ENCODE measurements around the gene PBX1.
A peak's percentile ranks its signal among the peaks of the same experiment; 100 is the strongest.

PBX1 gene

GRCh38 chr1:164635059-164635802 lies 76.2 kb downstream of the PBX1 start:
- peaks cover 39% of the 10 kb centered on the region for H3K4me1 ChIP-seq (ENCODE audit: control insufficient read depth, insufficient read depth, low read length)
- TF ChIP-seq ZNF510 (tag by site-specific recombination; IDR thresholded peaks at IDR 0.05; ENCODE audit: insufficient replicate concordance) (no peak), GFI1B (tag by site-specific recombination; IDR thresholded peaks at IDR 0.05) (no peak), ZNF596 (tag by site-specific recombination; IDR thresholded peaks at IDR 0.05) (0 out of 2 replicates have a peak, but pooled peaks have one; percentile 41), ZNF10 (tag by site-specific recombination; IDR thresholded peaks at IDR 0.05) (no peak), ZNF629 (tag by site-specific recombination; IDR thresholded peaks at IDR 0.05) (no peak), ZSCAN16 (tag by site-specific recombination; IDR thresholded peaks at IDR 0.05) (no peak), HOXD13 (CRISPR knock-in tag; IDR thresholded peaks at IDR 0.05; ENCODE audit: borderline replicate concordance) (no peak), ZFP69B (tag by site-specific recombination; IDR thresholded peaks at IDR 0.05) (no peak), IKZF3 (tag by site-specific recombination; IDR thresholded peaks at IDR 0.05) (0 out of 2 replicates have a peak, but pooled peaks have one; percentile 27), OSR2 (tag by site-specific recombination; IDR thresholded peaks at IDR 0.05) (peak; percentile 70), ZNF398 (tag by site-specific recombination; IDR thresholded peaks at IDR 0.05) (peak; percentile 42; the same call in 1 of the 2 replicates), GLIS1 (tag by site-specific recombination; IDR thresholded peaks at IDR 0.05) (peak; percentile 28; the same call in 1 of the 2 replicates)
- CTCF ChIA-PET, result interaction anchor here (0.6 kb wide), 1 partner anchor 79 kb away, joined by 10 read pairs; no protein-coding TSS in a partner anchor
- no peaks in the 10 kb centered on the region for H3K9me3 ChIP-seq (ENCODE audit: control insufficient read depth, insufficient read depth, low read depth, low read length)
- no peak overlapping the region for H3K27ac ChIP-seq (ENCODE audit: extremely low read depth, low read depth, low read length)
- POLR2A ChIA-PET, result interaction anchor here (1.3 kb wide), 1 partner anchor 76 kb away, joined by 3 read pairs; the partner anchor contains the start of gene PBX1
- H3K36me3 ChIP-seq (ENCODE audit: control insufficient read depth in 2 of 2, insufficient read depth in 1 of 2, low read length in 2 of 2), result no peaks in the 10 kb centered on the region
- H3K4me3 ChIP-seq (ENCODE audit: low read depth, low read length), result no peak overlapping the region

GRCh38 chr1:164635803-164636731 lies 77.1 kb downstream of the PBX1 start:
- H3K27ac ChIP-seq (ENCODE audit: extremely low read depth, low read depth, low read length), result 0 out of 2 replicates have a peak overlapping the region, but pooled peaks have one; percentile 13
- POLR2A ChIA-PET, result interaction anchor here (1.3 kb wide), 1 partner anchor 77 kb away, joined by 3 read pairs; the partner anchor contains the start of gene PBX1
- H3K4me1 ChIP-seq (ENCODE audit: control insufficient read depth, insufficient read depth, low read length), result peaks cover 37% of the 10 kb centered on the region
- no peaks in the 10 kb centered on the region for H3K36me3 ChIP-seq (ENCODE audit: control insufficient read depth in 2 of 2, insufficient read depth in 1 of 2, low read length in 2 of 2)
- H3K9me3 ChIP-seq (ENCODE audit: control insufficient read depth, insufficient read depth, low read depth, low read length), result no peaks in the 10 kb centered on the region
- CTCF ChIA-PET, result interaction anchor here (0.6 to 0.9 kb wide), 4 partner anchors 37 to 137 kb away, joined by 3 to 10 read pairs (median 4); no protein-coding TSS in a partner anchor
- TF ChIP-seq PRDM1 (tag by site-specific recombination; IDR thresholded peaks at IDR 0.05), result peak; percentile 80
- TF ChIP-seq ZNF214 (tag by site-specific recombination; IDR thresholded peaks at IDR 0.05; ENCODE audit: borderline replicate concordance), result no peak
- no peak overlapping the region for H3K4me3 ChIP-seq (ENCODE audit: low read depth, low read length)

GRCh38 chr1:164636757-164637156 lies 77.8 kb downstream of the PBX1 start:
- peaks cover 30% of the 10 kb centered on the region for H3K4me1 ChIP-seq (ENCODE audit: control insufficient read depth, insufficient read depth, low read length)
- H3K4me3 ChIP-seq (ENCODE audit: low read depth, low read length), result no peak overlapping the region
- ChIA-PET CTCF (interaction anchor here (0.6 to 0.9 kb wide), 3 partner anchors 38 to 137 kb away, joined by 3 to 4 read pairs (median 4); no protein-coding TSS in a partner anchor), POLR2A (no interaction called here)
- H3K36me3 ChIP-seq (ENCODE audit: control insufficient read depth in 2 of 2, insufficient read depth in 1 of 2, low read length in 2 of 2), result no peaks in the 10 kb centered on the region
- H3K27ac ChIP-seq (ENCODE audit: extremely low read depth, low read depth, low read length), result 0 out of 2 replicates have a peak overlapping the region, but pooled peaks have one; percentile 13
- no peaks in the 10 kb centered on the region for H3K9me3 ChIP-seq (ENCODE audit: control insufficient read depth, insufficient read depth, low read depth, low read length)
- TF ChIP-seq SALL2 (tag by site-specific recombination; IDR thresholded peaks at IDR 0.05; ENCODE audit: borderline replicate concordance), result no peak
- 0 out of 2 replicates have a peak, but pooled peaks have one; percentile 48 for TF ChIP-seq ZNF580 (tag by site-specific recombination; IDR thresholded peaks at IDR 0.05)
- no peak for TF ChIP-seq ZSCAN4 (tag by site-specific recombination; IDR thresholded peaks at IDR 0.05)
- peak; percentile 76 for TF ChIP-seq WT1 (tag by site-specific recombination; IDR thresholded peaks at IDR 0.05)
- TF ChIP-seq ZNF518A (tag by site-specific recombination; conservative IDR thresholded peaks at IDR 0.05; ENCODE audit: low read depth), result no peak
